Measurements from ENCODE around the gene AURKAIP1. TPM values are rescaled to one million over a fixed set of nuclear protein-coding genes. Genes with fewer than 3 reads are reported as not detected.

Gene AURKAIP1
- total and polyA plus RNA-seq, 2 experiments from 2014 or later: 118 to 218 TPM

DNA sequence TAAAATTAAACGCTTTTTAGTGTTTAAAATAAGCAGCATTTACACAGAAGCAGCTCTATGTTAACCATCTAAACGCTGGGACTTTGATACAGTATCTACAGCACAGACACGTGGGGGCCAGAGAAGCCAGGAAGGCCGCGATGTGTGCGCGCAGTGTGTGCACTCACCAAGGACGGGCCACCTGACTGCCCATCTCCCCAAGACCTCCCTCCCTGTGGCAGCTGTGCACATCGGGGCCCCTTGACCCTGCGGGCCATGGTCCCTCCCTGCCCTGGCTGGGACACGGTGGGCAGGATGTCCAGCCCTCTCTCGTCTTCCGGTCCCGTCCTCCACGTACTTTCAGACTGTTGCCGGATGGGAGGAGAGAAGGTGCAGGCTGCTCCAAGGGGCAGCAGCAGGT lies 39.7 kb downstream of the AURKAIP1 start:
- H3K9me2 ChIP-seq (ENCODE audit: insufficient read depth): no peaks in the 10 kb centered on the region
- TF ChIP-seq EZH2phosphoT487 (IDR thresholded peaks at IDR 0.05; ENCODE audit: insufficient read depth, low read depth): no peak
- no peak overlapping the region for H3K4me2 ChIP-seq (ENCODE audit: unreplicated experiment)
- H3K4me1 ChIP-seq (ENCODE audit: insufficient read depth): peaks cover 12% of the 10 kb centered on the region
- H3K79me2 ChIP-seq (ENCODE audit: insufficient read depth): no peaks in the 10 kb centered on the region
- no peaks in the 10 kb centered on the region for H4K20me1 ChIP-seq (ENCODE audit: insufficient read depth)
- no peak overlapping the region for H3K4me3 ChIP-seq
- H3K9me3 ChIP-seq (ENCODE audit: low read depth): no peaks in the 10 kb centered on the region
- H2AFZ ChIP-seq: no peak overlapping the region
- no peak overlapping the region for H3K9ac ChIP-seq
- DNase-seq: no peak
- H3K27me3 ChIP-seq (replicated peaks; ENCODE audit: insufficient read depth): no peaks in the 10 kb centered on the region
- H3K27ac ChIP-seq: no peak overlapping the region
- H3K36me3 ChIP-seq (ENCODE audit: low read depth): no peaks in the 10 kb centered on the region; the same call in 1 of the 2 replicates
- H3F3A ChIP-seq (ENCODE audit: insufficient read depth): no peaks in the 10 kb centered on the region
- in situ Hi-C loops (cut with MboI): no loop called here
- WGBS, 2 experiments (ENCODE audit: low coverage in 1 of 2, low lambda C conversion rate in 2 of 2, missing lambda C conversion rate in 2 of 2): 85 to 87% methylated on average over 15 to 16 of the region's 16 CpGs

DNA sequence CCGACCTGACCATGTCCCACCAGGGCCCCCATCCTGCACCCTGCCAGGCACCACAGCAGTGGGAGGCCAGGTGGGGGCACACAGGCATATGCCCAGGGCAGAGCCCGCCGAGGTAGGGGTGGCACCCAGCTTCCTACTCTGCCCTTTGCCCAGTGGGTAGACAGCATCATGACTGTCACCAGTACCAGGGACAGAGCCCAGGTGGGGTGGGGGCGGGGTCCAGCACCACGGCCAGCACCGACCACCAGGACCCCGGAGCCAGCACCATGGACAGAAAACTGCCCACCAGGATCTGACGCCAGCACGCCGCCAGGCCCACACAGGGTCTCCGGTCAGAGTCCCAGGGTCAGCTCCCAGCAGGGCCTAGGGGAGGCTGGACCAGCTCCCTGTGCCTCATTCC lies 40.2 kb downstream of the AURKAIP1 start:
- Histone ChIP-seq H3F3A (ENCODE audit: insufficient read depth) (no peaks in the 10 kb centered on the region), H3K27me3 (replicated peaks; ENCODE audit: insufficient read depth) (no peaks in the 10 kb centered on the region), H3K9me3 (ENCODE audit: low read depth) (no peaks in the 10 kb centered on the region), H3K9ac (no peak overlapping the region), H3K4me1 (ENCODE audit: insufficient read depth) (peaks cover 12% of the 10 kb centered on the region), H3K27ac (no peak overlapping the region), H2AFZ (no peak overlapping the region), H3K9me2 (ENCODE audit: insufficient read depth) (no peaks in the 10 kb centered on the region), H3K36me3 (ENCODE audit: low read depth) (no peaks in the 10 kb centered on the region; the same call in 1 of the 2 replicates), H3K79me2 (ENCODE audit: insufficient read depth) (no peaks in the 10 kb centered on the region), H4K20me1 (ENCODE audit: insufficient read depth) (no peaks in the 10 kb centered on the region), H3K4me3 (no peak overlapping the region), H3K4me2 (ENCODE audit: unreplicated experiment) (no peak overlapping the region)
- no peak for DNase-seq
- in situ Hi-C loops (cut with MboI): no loop called here
- WGBS, 2 experiments (ENCODE audit: low coverage in 1 of 2, low lambda C conversion rate in 2 of 2, missing lambda C conversion rate in 2 of 2): 82 to 93% methylated on average over 8 to 11 of the region's 11 CpGs
- TF ChIP-seq EZH2 (IDR thresholded peaks at IDR 0.05; ENCODE audit: insufficient read depth, poor library complexity, severe bottlenecking): no peak
- TF ChIP-seq EZH2phosphoT487 (IDR thresholded peaks at IDR 0.05; ENCODE audit: insufficient read depth, low read depth): no peak

- Histone ChIP-seq H2AFZ (no peak overlapping the region), H3K27me3 (replicated peaks; ENCODE audit: insufficient read depth) (no peaks in the 10 kb centered on the region), H3K36me3 (ENCODE audit: low read depth) (no peaks in the 10 kb centered on the region; the same call in 1 of the 2 replicates), H4K20me1 (ENCODE audit: insufficient read depth) (no peaks in the 10 kb centered on the region), H3K9me3 (ENCODE audit: low read depth) (no peaks in the 10 kb centered on the region), H3K9me2 (ENCODE audit: insufficient read depth) (no peaks in the 10 kb centered on the region), H3K4me1 (ENCODE audit: insufficient read depth) (peaks cover 12% of the 10 kb centered on the region), H3F3A (ENCODE audit: insufficient read depth) (no peaks in the 10 kb centered on the region), H3K27ac (no peak overlapping the region), H3K4me3 (no peak overlapping the region), H3K79me2 (ENCODE audit: insufficient read depth) (no peaks in the 10 kb centered on the region), H3K9ac (no peak overlapping the region), H3K4me2 (ENCODE audit: unreplicated experiment) (no peak overlapping the region)
- in situ Hi-C loops (cut with MboI): no loop called here
- TF ChIP-seq EZH2 (IDR thresholded peaks at IDR 0.05; ENCODE audit: insufficient read depth, poor library complexity, severe bottlenecking) (no peak), EZH2phosphoT487 (IDR thresholded peaks at IDR 0.05; ENCODE audit: insufficient read depth, low read depth) (no peak)
- WGBS, 2 experiments (ENCODE audit: low coverage in 1 of 2, low lambda C conversion rate in 2 of 2, missing lambda C conversion rate in 2 of 2): 60 to 61% methylated on average over 34 to 35 of the region's 36 CpGs
- DNase-seq: peak; percentile 47
Observed at GRCh38 chr1:1333551-1334241, 41.3 kb downstream of the AURKAIP1 start.

DNA sequence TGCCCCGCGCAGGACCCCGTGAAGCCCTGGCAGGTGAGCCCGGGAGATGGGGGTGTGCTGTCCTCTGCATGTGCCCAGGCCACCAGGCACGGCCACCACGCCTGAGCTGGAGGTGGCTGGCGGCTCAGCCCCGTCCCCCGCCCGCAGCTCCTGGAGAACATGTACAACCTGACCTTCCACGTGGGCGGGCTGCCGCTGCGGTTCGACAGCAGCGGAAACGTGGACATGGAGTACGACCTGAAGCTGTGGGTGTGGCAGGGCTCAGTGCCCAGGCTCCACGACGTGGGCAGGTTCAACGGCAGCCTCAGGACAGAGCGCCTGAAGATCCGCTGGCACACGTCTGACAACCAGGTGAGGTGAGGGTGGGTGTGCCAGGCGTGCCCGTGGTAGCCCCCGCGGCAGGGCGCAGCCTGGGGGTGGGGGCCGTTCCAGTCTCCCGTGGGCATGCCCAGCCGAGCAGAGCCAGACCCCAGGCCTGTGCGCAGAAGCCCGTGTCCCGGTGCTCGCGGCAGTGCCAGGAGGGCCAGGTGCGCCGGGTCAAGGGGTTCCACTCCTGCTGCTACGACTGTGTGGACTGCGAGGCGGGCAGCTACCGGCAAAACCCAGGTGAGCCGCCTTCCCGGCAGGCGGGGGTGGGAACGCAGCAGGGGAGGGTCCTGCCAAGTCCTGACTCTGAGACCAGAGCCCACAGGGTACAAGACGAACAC lies 42.1 kb downstream of the AURKAIP1 start:
- WGBS, 2 experiments (ENCODE audit: low coverage in 1 of 2, low lambda C conversion rate in 2 of 2, missing lambda C conversion rate in 2 of 2): 75 to 80% methylated on average over 33 to 36 of the region's 48 CpGs
- no peaks in the 10 kb centered on the region for H3K9me2 ChIP-seq (ENCODE audit: insufficient read depth)
- no peaks in the 10 kb centered on the region; the same call in 1 of the 2 replicates for H3K36me3 ChIP-seq (ENCODE audit: low read depth)
- H3K27ac ChIP-seq: no peak overlapping the region
- no peak overlapping the region for H3K9ac ChIP-seq
- no peaks in the 10 kb centered on the region for H3K27me3 ChIP-seq (replicated peaks; ENCODE audit: insufficient read depth)
- no peaks in the 10 kb centered on the region for H3K9me3 ChIP-seq (ENCODE audit: low read depth)
- in situ Hi-C loops (cut with MboI): no loop called here
- H3F3A ChIP-seq (ENCODE audit: insufficient read depth): no peaks in the 10 kb centered on the region
- no peaks in the 10 kb centered on the region for H4K20me1 ChIP-seq (ENCODE audit: insufficient read depth)
- H3K4me1 ChIP-seq (ENCODE audit: insufficient read depth): peaks cover 12% of the 10 kb centered on the region
- TF ChIP-seq EZH2 (IDR thresholded peaks at IDR 0.05; ENCODE audit: insufficient read depth, poor library complexity, severe bottlenecking) (no peak), EZH2phosphoT487 (IDR thresholded peaks at IDR 0.05; ENCODE audit: insufficient read depth, low read depth) (no peak)
- H2AFZ ChIP-seq: no peak overlapping the region
- H3K79me2 ChIP-seq (ENCODE audit: insufficient read depth): no peaks in the 10 kb centered on the region
- H3K4me3 ChIP-seq: no peak overlapping the region
- no peak overlapping the region for H3K4me2 ChIP-seq (ENCODE audit: unreplicated experiment)
- DNase-seq: no peak

Data from GM23248 (cell line).